Activated T-helper 17 cell treated with anti-CD3 and anti-CD28 coated beads, Interleukin-2, amount 50 U/mL, for 72 hours (primary cell): Measurements from ENCODE around the gene ERBB3. TPM values are rescaled to one million over a fixed set of nuclear protein-coding genes. Genes with fewer than 3 reads are reported as not detected.
A peak's percentile ranks its signal among the peaks of the same experiment; 100 is the strongest.

Source experiments
- ATAC-seq: fragments of 150-1000 bp; cut with Tn5 transposase; replicated peaks from 2 replicates; pipeline ENCODE4 v1.10.0; 2021; ENCODE audit warnings: mild to moderate bottlenecking, moderate library complexity
- H3K27ac Mint-ChIP-seq: one replicate; pipeline ENCODE4 v1.8.0; 2022; ENCODE audit warnings: mixed read lengths
- H3K27me3 Mint-ChIP-seq: one replicate; pipeline ENCODE4 v1.8.0; 2022; ENCODE audit warnings: mixed read lengths
- H3K36me3 Mint-ChIP-seq: one replicate; pipeline ENCODE4 v1.8.0; 2022; ENCODE audit warnings: low read depth, mild to moderate bottlenecking, mixed read lengths
- H3K4me1 Mint-ChIP-seq: one replicate; pipeline ENCODE4 v1.8.0; 2022; ENCODE audit warnings: mixed read lengths
- H3K4me3 Mint-ChIP-seq: one replicate; pipeline ENCODE4 v1.8.0; 2022; ENCODE audit warnings: mild to moderate bottlenecking, mixed read lengths
- H3K9me3 Mint-ChIP-seq: one replicate; pipeline ENCODE4 v1.8.0; 2022; ENCODE audit warnings: mixed read lengths
- total RNA-seq, 2 donors: library from RNA; stranded (reverse); gene quantifications; one replicate each; pipeline ENCODE4 v1.2.3, GENCODE V29; 2022

ERBB3 gene
- total RNA-seq, 2 donors from 2014 or later, result 0.56 to 0.64 TPM

- no peaks in the 10 kb centered on the region for H3K27me3 Mint-ChIP-seq
- H3K9me3 Mint-ChIP-seq, result no peaks in the 10 kb centered on the region
- no peak overlapping the region for H3K27ac Mint-ChIP-seq
- ATAC-seq, result no peak
- no peaks in the 10 kb centered on the region for H3K4me1 Mint-ChIP-seq
- H3K36me3 Mint-ChIP-seq, result no peaks in the 10 kb centered on the region
- H3K4me3 Mint-ChIP-seq, result no peak overlapping the region
Observed at GRCh38 chr12:56087220-56087619, 7.3 kb downstream of the ERBB3 start.

GRCh38 chr12:56097738-56098137 is 17.8 kb downstream of the ERBB3 start:
- no peaks in the 10 kb centered on the region for H3K36me3 Mint-ChIP-seq
- no peak overlapping the region for H3K4me3 Mint-ChIP-seq
- peaks cover 14% of the 10 kb centered on the region for H3K4me1 Mint-ChIP-seq
- ATAC-seq, result no peak
- no peaks in the 10 kb centered on the region for H3K9me3 Mint-ChIP-seq
- H3K27ac Mint-ChIP-seq, result no peak overlapping the region
- H3K27me3 Mint-ChIP-seq, result no peaks in the 10 kb centered on the region

- H3K9me3 Mint-ChIP-seq, result no peaks in the 10 kb centered on the region
- no peak overlapping the region for H3K4me3 Mint-ChIP-seq
- no peaks in the 10 kb centered on the region for H3K36me3 Mint-ChIP-seq
- ATAC-seq, result no peak
- peaks cover 20% of the 10 kb centered on the region for H3K4me1 Mint-ChIP-seq
- no peaks in the 10 kb centered on the region for H3K27me3 Mint-ChIP-seq
- H3K27ac Mint-ChIP-seq, result no peak overlapping the region
Observed at GRCh38 chr12:56098592-56098991, 18.6 kb downstream of the ERBB3 start.

GRCh38 chr12:56099787-56100186 is 19.8 kb downstream of the ERBB3 start:
- H3K27ac Mint-ChIP-seq, result no peak overlapping the region
- no peaks in the 10 kb centered on the region for H3K27me3 Mint-ChIP-seq
- no peak for ATAC-seq
- peaks cover 11% of the 10 kb centered on the region for H3K36me3 Mint-ChIP-seq
- H3K9me3 Mint-ChIP-seq, result no peaks in the 10 kb centered on the region
- H3K4me3 Mint-ChIP-seq, result no peak overlapping the region
- H3K4me1 Mint-ChIP-seq, result peaks cover 20% of the 10 kb centered on the region

- Mint-ChIP-seq H3K4me1 (peaks cover 25% of the 10 kb centered on the region), H3K36me3 (peaks cover 24% of the 10 kb centered on the region), H3K27me3 (no peaks in the 10 kb centered on the region), H3K4me3 (no peak overlapping the region), H3K27ac (peak overlapping the region; percentile 95), H3K9me3 (no peaks in the 10 kb centered on the region)
- no peak for ATAC-seq
Observed at GRCh38 chr12:56101045-56101444, 21.1 kb downstream of the ERBB3 start.

- ATAC-seq, result no peak
- peak overlapping the region; percentile 95 for H3K27ac Mint-ChIP-seq
- no peaks in the 10 kb centered on the region for H3K9me3 Mint-ChIP-seq
- peak overlapping the region; percentile 93 for H3K4me3 Mint-ChIP-seq
- H3K4me1 Mint-ChIP-seq, result peaks cover 36% of the 10 kb centered on the region
- peaks cover 40% of the 10 kb centered on the region for H3K36me3 Mint-ChIP-seq
- no peaks in the 10 kb centered on the region for H3K27me3 Mint-ChIP-seq
Observed at GRCh38 chr12:56102683-56103065, 22.7 kb downstream of the ERBB3 start.

GRCh38 chr12:56103066-56103711 is 23.2 kb downstream of the ERBB3 start:
- H3K4me1 Mint-ChIP-seq, result peaks cover 36% of the 10 kb centered on the region
- no peaks in the 10 kb centered on the region for H3K27me3 Mint-ChIP-seq
- peak overlapping the region; percentile 95 for H3K27ac Mint-ChIP-seq
- H3K4me3 Mint-ChIP-seq, result peak overlapping the region; percentile 93
- H3K36me3 Mint-ChIP-seq, result peaks cover 45% of the 10 kb centered on the region
- ATAC-seq, result peak; percentile 11
- H3K9me3 Mint-ChIP-seq, result no peaks in the 10 kb centered on the region

GRCh38 chr12:56103823-56104108 is 23.8 kb downstream of the ERBB3 start:
- Mint-ChIP-seq H3K27me3 (no peaks in the 10 kb centered on the region), H3K4me3 (peak overlapping the region; percentile 93), H3K27ac (peak overlapping the region; percentile 95), H3K9me3 (no peaks in the 10 kb centered on the region), H3K36me3 (peaks cover 51% of the 10 kb centered on the region), H3K4me1 (peaks cover 36% of the 10 kb centered on the region)
- no peak for ATAC-seq

GRCh38 chr12:56104109-56104814 is 24.3 kb downstream of the ERBB3 start, which contains the start of gene PA2G4:
PA2G4 (plus strand) TSS chr12:56104559; CDS start chr12:56104738, 179 bp downstream.
- H3K9me3 Mint-ChIP-seq, result no peaks in the 10 kb centered on the region
- no peaks in the 10 kb centered on the region for H3K27me3 Mint-ChIP-seq
- H3K36me3 Mint-ChIP-seq, result peaks cover 56% of the 10 kb centered on the region
- ATAC-seq, result peak; percentile 94
- H3K4me1 Mint-ChIP-seq, result peaks cover 36% of the 10 kb centered on the region
- H3K27ac Mint-ChIP-seq, result peak within 1 kb of the TSS; percentile 95
- H3K4me3 Mint-ChIP-seq, result peak within 1 kb of the TSS; percentile 93

- H3K9me3 Mint-ChIP-seq, result no peaks in the 10 kb centered on the region
- no peaks in the 10 kb centered on the region for H3K27me3 Mint-ChIP-seq
- peaks cover 63% of the 10 kb centered on the region for H3K36me3 Mint-ChIP-seq
- ATAC-seq, result no peak
- peaks cover 36% of the 10 kb centered on the region for H3K4me1 Mint-ChIP-seq
- peak overlapping the region; percentile 95 for H3K27ac Mint-ChIP-seq
- peak overlapping the region; percentile 93 for H3K4me3 Mint-ChIP-seq
Observed at GRCh38 chr12:56104815-56105608, 25.0 kb downstream of the ERBB3 start.

- peak overlapping the region; percentile 95 for H3K27ac Mint-ChIP-seq
- H3K4me1 Mint-ChIP-seq, result peaks cover 36% of the 10 kb centered on the region
- no peaks in the 10 kb centered on the region for H3K27me3 Mint-ChIP-seq
- peaks cover 69% of the 10 kb centered on the region for H3K36me3 Mint-ChIP-seq
- no peaks in the 10 kb centered on the region for H3K9me3 Mint-ChIP-seq
- H3K4me3 Mint-ChIP-seq, result peak overlapping the region; percentile 93
- ATAC-seq, result no peak
Observed at GRCh38 chr12:56105609-56105902, 25.6 kb downstream of the ERBB3 start.

- H3K4me3 Mint-ChIP-seq, result peak overlapping the region; percentile 93
- H3K9me3 Mint-ChIP-seq, result no peaks in the 10 kb centered on the region
- ATAC-seq, result no peak
- H3K36me3 Mint-ChIP-seq, result peaks cover 86% of the 10 kb centered on the region
- H3K4me1 Mint-ChIP-seq, result peaks cover 27% of the 10 kb centered on the region
- H3K27me3 Mint-ChIP-seq, result no peaks in the 10 kb centered on the region
- peak overlapping the region; percentile 95 for H3K27ac Mint-ChIP-seq
Observed at GRCh38 chr12:56107242-56107641, 27.3 kb downstream of the ERBB3 start.

GRCh38 chr12:56110571-56110970 is 30.6 kb downstream of the ERBB3 start:
- Mint-ChIP-seq H3K4me1 (peaks cover 13% of the 10 kb centered on the region), H3K27ac (no peak overlapping the region), H3K4me3 (no peak overlapping the region), H3K27me3 (no peaks in the 10 kb centered on the region), H3K9me3 (no peaks in the 10 kb centered on the region), H3K36me3 (peaks cover 89% of the 10 kb centered on the region)
- ATAC-seq, result no peak

- no peaks in the 10 kb centered on the region for H3K9me3 Mint-ChIP-seq
- no peak for ATAC-seq
- no peaks in the 10 kb centered on the region for H3K27me3 Mint-ChIP-seq
- H3K27ac Mint-ChIP-seq, result peak overlapping the region; percentile 18
- H3K4me1 Mint-ChIP-seq, result peaks cover 8% of the 10 kb centered on the region
- no peak overlapping the region for H3K4me3 Mint-ChIP-seq
- peaks cover 87% of the 10 kb centered on the region for H3K36me3 Mint-ChIP-seq
Observed at GRCh38 chr12:56114084-56114483, 34.1 kb downstream of the ERBB3 start.

- no peak for ATAC-seq
- Mint-ChIP-seq H3K9me3 (no peaks in the 10 kb centered on the region), H3K4me3 (peak overlapping the region; percentile 97), H3K27ac (peak overlapping the region; percentile 100), H3K36me3 (peaks cover 84% of the 10 kb centered on the region), H3K27me3 (no peaks in the 10 kb centered on the region), H3K4me1 (peaks cover 16% of the 10 kb centered on the region)
Observed at GRCh38 chr12:56115329-56115728, 35.4 kb downstream of the ERBB3 start.
